GM21390 (cell line): ENCODE data around the gene HIGD2A.

Experiments
- ATAC-seq: cut with Tn5 transposase; IDR thresholded peaks from one replicate; pipeline ENCODE4 v1.9.1; 2021; ENCODE audit not compliant: unreplicated experiment

Gene HIGD2A

GRCh38 chr5:176415240-176415951 lies 26.8 kb downstream of the HIGD2A start:
- ATAC-seq, result no peak

GRCh38 chr5:176415952-176416924 lies 27.7 kb downstream of the HIGD2A start, which contains the start of gene CLTB:
CLTB (minus strand) TSS chr5:176416539; CDS start chr5:176416363, 176 bp downstream.
- peak; percentile 95 for ATAC-seq

GRCh38 chr5:176416965-176417364 lies 28.4 kb downstream of the HIGD2A start:
- no peak for ATAC-seq

DNA sequence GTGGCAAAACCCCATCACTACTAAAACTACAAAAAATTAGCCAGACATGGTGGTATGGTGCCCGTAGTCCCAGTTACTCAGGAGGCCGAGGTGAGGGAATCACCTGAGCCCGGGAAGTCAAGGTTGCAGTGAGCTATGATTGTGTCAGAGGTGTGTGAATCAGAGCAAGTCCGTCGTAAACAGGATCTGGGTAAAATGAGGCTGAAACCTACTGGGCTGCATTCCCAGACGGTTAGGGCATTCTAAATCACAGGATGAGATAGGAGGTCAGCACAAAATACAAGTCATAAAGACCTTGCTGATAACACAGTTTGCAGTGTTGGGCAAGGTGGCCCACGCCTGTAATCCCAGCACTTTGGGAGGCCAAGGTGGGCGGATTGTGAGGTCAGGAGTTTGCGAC lies 29.7 kb downstream of the HIGD2A start:
- no peak for ATAC-seq

DNA sequence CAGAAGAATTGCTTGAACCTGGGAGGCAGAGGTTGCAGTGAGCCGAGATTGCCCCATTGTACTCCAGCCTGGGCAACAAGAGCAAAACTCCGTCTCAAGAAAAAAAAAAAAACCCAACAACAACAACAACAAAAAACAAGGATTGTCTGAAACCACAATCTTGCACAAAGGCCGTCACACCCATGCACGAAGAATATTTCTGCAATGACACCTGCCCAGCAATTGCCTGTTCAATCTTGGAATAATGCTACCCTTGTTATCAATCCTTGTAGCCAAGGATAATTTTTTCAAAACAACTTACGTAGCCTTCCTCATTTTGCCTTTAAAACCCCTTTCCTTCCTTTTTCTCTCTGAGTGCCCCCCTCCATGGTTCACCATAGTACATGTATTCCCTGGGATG lies 31.5 kb downstream of the HIGD2A start:
- ATAC-seq, result no peak

DNA sequence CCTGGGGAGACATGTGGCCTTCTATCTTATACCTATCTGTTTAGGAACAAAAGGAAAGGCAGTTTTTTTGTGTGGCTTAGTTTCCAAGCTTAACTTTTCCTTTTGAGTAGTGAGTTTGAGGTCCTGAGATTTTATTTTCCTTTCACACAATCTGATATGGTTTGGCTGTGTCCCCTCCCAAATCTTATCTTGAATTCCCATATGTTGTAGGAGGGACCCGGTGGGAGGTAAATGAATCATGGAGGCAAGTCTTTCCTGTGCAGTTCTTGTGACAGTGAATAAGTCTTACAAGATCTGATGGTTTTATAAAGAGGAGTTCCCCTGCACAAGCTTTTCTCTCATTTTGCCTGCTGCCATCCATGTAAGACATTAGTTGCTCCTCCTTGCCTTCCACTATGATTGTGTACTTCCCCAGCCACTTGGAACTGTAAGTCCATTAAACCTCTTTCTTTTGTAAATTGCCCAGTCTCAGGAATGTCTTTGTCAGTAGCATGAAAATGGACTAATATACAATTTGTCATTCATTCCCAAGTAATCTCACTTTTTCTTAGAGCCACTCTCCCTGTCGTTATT lies 32.5 kb downstream of the HIGD2A start:
- no peak for ATAC-seq

DNA sequence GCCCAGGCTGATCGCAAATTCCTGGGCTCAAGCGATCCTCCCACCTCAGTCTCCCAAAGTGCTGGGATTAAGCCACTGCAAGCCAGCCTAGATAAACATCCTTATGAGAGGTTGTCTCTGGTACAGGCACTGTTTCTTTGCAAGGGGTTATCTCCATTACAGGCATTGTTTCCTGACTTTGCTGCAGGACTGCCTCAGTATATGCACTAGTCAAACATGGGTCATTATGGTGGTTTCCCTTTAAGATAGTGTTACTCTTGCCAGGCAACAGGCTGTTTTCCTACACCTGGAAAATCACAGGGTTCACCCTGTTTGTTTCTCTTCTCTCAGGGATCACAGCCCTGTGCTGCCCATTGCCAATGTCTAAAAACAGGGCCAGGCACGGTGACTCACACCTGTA lies 35.6 kb downstream of the HIGD2A start:
- no peak for ATAC-seq

- ATAC-seq, result no peak
These were observed 36.6 kb downstream of the HIGD2A start for GRCh38 chr5:176425138-176425537.

GRCh38 chr5:176425791-176426190 lies 37.2 kb downstream of the HIGD2A start:
- ATAC-seq, result no peak

DNA sequence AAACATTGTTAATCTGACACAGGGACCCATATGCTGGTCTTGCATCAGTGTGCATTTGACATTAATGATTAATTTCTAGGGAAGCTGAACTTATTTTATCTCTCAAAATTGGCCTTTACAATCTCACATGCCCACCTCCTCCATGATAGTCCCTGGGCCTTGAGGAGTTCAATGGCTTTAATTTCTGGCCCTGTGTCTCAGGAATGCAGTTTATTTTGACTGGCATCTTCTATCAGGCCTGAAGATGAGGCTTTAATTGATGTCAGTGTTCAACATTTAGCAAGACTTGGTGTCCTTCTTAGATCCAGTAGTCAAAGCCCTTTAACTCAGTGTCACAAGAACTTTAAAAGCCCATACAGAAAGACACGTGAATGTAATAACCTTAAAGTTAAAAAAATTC lies 38.3 kb downstream of the HIGD2A start:
- no peak for ATAC-seq

DNA sequence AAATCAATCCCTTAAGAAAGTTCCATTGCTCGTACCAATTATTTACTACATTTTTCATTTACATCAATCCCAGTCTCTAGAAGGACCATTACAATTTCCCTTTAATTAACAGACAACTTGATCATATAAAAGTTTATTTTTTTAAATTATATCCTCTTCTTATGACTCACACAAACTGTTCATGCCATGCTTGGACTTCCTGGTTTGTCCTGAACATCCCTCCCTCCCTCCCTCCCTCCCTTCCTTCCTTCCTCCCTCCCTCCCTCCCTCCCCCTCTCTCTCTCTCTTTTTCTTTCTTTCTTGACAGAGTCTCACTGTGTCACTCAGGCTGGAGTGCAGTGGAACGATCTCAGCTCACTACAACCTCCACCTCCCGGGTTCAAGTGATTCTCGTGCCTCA lies 39.4 kb downstream of the HIGD2A start:
- no peak for ATAC-seq

- no peak for ATAC-seq
These were observed 41.4 kb downstream of the HIGD2A start for GRCh38 chr5:176429972-176430371.

- no peak for ATAC-seq
These were observed 44.2 kb downstream of the HIGD2A start for GRCh38 chr5:176432707-176433106.

- ATAC-seq, result no peak
These were observed 48.1 kb downstream of the HIGD2A start for GRCh38 chr5:176436656-176437055.

GRCh38 chr5:176438959-176439757 lies 50.6 kb downstream of the HIGD2A start:
- ATAC-seq, result no peak
